NCI-H524 (cell line): ENCODE data around the gene CDH4.

Source experiments
- DNase-seq, 2 experiments: peaks; one replicate each; lab custom pipeline; 2025; lab: John Stamatoyannopoulos, UW

CDH4 gene

DNA sequence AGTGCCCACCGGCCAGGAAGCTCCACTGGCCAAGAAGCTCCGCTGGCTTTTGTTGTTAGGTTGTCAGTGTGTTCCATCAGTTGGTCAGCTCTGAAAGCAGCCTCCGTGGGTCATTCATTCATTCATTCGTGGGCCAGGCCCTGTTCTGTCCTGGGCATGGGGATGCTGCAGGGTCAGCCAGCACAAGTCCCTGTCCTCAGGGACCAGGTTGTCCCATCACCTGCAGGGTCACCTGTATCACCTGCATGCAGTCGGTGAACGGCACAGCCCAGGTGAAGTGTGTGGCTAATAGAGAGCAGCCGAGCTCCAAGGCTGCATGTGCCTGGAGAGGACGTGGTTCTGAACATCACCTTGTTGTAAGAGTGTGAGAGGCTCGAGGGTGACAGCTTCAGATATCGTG, 403.5 kb downstream of the CDH4 start:
- no peak for DNase-seq

GRCh38 chr20:61656198-61656597, 404.1 kb downstream of the CDH4 start:
- DNase-seq: no peak

DNA sequence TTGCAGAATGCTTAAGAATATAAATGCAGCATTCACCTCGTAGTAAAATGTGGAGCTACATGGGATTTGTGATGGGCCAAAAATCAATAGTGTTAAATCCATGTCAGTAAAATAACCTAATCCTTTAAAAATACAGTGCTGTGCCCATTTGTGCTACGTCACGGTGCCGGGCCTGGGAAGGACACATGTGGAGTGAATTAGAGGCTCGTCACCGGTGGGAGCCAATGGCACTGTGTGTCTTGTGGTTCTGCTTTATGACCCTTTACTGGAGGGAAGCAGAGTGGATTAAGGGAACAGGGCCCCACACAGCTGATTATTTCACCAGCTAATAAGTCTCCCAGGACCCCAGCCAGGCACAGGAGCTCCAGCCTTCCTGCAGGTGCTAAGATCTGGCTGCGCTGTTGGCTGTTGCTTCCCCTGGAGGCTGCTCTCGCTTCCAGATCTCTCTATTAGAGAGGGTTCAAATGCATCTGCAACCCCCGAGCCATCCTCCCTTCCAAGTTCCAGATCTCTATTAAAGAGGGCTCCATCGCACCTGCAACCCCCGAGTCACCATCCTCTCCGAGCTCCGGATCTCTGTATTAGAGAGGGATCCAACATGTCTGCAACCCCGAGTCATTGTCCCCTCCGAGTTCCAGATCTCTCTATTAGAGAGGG, 405.8 kb downstream of the CDH4 start:
- DNase-seq: no peak

GRCh38 chr20:61658563-61658962, 406.5 kb downstream of the CDH4 start:
- DNase-seq: no peak

DNA sequence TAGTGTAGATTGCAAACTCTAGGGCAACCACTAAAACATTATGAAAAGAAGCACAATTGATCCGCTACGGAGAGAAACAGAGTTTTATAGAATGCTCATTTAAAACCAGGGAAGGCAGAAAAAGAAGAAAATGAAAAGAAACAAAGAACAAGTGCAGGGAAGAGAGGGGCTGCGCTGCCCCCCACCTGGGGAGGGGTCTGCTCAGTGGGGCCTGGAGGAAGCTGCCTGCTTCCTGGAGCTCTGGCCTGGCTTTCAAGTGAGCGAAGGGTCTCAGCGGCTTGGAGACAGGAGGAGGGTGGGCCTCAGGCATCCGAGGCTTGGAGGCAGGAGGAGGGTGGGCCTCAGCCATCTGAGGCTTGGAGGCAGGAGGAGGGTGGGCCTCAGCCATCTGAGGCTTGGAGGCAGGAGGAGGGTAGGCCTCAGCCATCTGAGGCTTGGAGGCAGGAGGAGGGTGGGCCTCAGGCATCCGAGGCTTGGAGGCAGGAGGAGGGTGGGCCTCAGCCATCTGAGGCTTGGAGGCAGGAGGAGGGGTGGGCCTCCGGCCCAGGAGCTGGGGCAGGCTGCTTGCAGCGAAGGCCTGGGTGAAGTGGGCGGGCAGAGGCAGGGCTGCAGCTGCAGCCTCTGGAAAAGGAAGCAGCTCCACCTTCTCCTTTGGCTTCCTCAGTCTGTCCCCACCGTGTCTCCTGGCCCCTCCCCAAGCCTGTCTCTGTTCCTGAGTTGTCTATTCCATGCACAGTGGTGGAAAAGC, 407.4 kb downstream of the CDH4 start:
- no peak for DNase-seq

- no peak for DNase-seq
Observed at GRCh38 chr20:61659994-61660346, 407.9 kb downstream of the CDH4 start.

GRCh38 chr20:61660559-61660958, 408.5 kb downstream of the CDH4 start:
- DNase-seq: no peak

GRCh38 chr20:61661025-61661424, 409.0 kb downstream of the CDH4 start:
- DNase-seq: no peak

DNA sequence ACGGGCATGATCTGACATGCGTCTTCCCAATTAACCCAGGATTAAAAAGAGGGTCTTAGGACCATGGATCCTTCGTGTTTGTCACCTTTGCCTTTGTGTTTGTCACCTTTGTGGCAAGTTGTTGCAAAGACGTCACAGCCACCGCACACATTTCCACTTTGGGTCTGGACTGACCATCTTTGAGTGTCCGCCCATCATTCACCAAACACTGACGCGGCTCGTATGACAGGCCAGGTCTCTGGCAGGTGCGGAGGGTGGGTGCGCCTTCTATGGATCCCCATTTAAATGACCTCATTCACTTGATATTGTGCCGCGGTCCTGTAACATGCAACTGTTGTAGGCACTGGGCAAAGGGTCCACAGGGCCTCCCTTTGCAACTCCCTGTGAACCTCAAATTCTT, 409.5 kb downstream of the CDH4 start:
- no peak for DNase-seq

GRCh38 chr20:61662226-61662967, 410.3 kb downstream of the CDH4 start:
- no peak for DNase-seq

- no peak for DNase-seq
Observed at GRCh38 chr20:61662968-61663331, 410.9 kb downstream of the CDH4 start.

DNA sequence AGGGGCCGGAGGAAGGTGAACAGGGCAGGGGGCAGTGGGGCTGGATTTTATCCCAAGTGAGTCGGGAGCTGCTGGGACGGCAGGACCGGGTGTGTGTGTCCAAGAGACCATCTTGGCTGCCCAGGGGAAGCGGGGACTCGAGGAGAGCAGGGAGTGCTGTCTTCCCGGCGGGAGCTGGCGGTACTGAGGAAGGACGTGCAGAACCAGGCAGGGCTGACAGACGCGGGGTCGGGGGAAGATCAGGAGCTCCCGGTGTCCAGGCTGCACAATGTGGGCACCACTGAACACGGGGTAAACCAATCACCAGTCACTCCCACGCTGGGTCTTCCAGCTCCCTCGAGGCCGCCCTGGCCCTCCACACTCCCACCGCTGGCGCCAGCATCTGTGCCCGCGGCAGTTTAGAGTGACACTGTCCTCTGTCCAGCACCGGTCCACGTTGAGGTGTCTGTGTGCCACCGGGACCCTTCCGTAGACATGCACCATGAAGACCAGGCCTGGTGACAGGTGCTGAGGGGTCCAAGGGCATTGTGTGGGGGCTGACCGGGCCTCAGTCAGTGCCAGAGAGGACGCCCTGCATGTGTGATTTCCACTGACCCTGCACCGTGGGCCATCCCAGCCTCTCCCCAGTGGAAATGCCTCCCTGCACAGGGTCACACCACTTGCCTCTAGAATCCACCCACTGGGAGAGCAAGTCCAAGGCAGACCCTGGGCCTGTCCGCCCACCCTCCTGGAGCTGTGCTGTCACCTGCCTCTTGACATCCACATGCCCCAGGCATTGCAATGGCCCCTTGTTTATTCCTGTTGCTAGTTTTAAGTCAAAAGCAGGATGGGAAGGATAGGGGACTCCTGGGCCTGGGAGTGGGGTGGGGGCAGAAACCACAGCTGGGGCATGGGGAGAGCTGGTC, 411.7 kb downstream of the CDH4 start:
- no peak for DNase-seq

DNA sequence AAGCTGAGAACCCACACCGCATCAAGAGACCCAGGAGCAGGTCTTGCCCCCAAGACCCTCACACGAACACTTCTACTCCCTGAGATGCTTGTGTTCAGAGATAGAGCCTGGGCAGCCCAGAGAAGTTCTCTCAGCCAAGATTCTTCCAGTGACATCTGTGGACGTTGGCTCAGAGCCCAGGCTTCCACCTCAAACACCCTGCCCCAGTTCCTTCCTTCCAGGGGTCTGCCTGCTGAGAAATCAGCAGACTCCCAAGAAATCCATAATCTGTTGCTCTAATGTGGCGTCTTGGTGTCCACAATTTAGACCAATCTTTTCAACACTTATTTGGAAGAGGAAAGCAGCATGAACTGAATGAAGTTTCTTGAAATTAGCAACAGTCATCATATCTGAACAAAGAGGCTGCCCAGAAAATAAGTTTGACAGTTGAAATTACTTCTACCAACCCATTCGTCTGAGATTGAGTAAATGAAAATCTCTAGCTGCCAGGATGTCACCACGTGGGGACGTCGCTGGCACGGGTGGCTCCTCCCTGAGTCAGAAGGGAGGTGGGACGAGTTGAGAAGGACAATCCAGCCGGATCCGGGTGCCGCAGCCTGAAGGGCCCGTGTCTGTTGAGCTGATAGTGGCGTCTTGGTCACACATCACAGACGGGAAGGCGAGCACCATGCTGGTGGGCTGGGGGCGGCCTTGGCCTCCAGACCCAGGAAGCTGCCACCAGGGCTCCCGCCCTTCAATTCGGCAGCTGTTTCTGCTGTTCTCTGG, 412.7 kb downstream of the CDH4 start:
- DNase-seq: no peak

DNA sequence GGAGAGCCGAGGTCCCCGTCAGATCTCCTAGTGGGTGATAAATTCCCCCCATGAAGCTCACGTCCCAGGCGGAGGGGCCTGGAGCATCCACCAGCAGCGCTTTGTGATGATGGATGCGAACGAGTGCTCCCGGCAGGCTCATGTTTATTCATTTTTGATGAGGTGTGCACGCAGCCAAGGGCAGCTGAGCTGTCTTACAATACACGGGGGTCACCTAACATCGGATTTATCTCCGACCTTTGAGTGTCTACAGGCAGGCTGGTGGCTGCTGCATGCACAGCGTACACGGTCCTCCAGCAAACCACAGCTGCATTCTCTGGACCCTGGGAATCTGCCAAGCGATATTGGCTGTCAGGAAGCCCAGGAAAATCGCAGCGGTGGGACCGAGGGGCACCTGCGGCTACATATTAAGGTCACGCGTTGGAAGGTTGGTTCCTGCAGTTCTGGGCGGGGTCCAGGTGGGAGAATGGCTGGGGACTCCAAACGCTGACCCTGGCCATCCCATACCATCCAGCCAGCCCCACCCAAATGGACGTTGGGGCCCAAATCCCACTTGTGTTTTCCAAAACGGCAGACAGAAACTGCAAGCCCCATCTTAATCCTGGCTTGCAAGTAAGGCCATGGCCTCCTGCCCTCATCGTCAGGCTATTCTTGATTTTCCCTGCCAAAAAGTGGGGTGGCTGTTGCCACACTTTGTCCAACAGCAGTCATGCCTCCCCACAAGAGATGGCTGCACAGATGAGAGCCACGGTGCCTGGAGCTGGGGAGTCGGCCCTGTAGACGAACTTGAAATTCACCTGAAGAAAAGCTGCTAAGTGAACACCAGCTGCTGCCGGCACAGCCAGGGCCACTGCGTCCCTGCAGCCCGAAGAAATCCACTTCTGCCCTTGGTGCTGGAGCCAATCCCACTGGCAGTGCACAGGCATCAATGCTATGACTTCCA, 413.7 kb downstream of the CDH4 start:
- DNase-seq: no peak

GRCh38 chr20:61666471-61666832, 414.4 kb downstream of the CDH4 start:
- no peak for DNase-seq

GRCh38 chr20:61667056-61667792, 415.2 kb downstream of the CDH4 start:
- no peak for DNase-seq

DNA sequence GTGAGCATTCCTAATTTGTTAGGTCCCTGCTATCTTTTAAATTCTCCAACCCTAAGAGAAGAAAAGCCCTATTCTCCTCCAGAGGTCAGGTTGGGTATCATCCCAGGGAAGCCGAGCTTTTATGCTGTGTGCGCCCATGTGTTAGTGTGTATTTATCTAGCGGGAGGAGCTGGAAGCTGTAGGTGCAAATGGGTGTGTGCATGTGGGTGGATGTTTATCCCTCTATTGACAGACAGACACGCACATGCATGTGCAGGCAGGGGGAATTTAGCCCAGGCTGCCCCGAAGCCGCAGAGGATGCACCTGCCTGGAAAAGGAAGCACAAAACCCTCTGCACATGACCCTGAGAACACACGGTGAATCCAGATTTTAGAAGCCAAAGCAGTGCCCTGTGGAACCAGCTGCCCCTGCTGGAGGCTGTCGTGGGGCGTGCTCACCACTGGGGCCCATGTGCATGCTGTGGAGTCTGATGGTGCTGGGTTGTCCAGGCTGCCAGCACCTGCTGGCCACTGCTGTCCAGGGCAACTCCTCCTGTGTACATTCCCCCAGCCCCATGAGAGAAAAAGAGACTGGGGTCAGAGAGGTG, 416.1 kb downstream of the CDH4 start:
- no peak for DNase-seq

- no peak for DNase-seq
Observed at GRCh38 chr20:61668771-61669503, 416.9 kb downstream of the CDH4 start.

- DNase-seq: no peak
Observed at GRCh38 chr20:61670274-61670673, 418.2 kb downstream of the CDH4 start.
